ENCODE measurements around the gene ZNF714. TPM values are rescaled to one million over a fixed set of nuclear protein-coding genes. Genes with fewer than 3 reads are reported as not detected.

ZNF714 gene
- 18.1 and 18.9 TPM in 2 replicates for total RNA-seq (2014; rRNA removed)
- polyA plus RNA-seq (2012): 4.7 TPM

DNA sequence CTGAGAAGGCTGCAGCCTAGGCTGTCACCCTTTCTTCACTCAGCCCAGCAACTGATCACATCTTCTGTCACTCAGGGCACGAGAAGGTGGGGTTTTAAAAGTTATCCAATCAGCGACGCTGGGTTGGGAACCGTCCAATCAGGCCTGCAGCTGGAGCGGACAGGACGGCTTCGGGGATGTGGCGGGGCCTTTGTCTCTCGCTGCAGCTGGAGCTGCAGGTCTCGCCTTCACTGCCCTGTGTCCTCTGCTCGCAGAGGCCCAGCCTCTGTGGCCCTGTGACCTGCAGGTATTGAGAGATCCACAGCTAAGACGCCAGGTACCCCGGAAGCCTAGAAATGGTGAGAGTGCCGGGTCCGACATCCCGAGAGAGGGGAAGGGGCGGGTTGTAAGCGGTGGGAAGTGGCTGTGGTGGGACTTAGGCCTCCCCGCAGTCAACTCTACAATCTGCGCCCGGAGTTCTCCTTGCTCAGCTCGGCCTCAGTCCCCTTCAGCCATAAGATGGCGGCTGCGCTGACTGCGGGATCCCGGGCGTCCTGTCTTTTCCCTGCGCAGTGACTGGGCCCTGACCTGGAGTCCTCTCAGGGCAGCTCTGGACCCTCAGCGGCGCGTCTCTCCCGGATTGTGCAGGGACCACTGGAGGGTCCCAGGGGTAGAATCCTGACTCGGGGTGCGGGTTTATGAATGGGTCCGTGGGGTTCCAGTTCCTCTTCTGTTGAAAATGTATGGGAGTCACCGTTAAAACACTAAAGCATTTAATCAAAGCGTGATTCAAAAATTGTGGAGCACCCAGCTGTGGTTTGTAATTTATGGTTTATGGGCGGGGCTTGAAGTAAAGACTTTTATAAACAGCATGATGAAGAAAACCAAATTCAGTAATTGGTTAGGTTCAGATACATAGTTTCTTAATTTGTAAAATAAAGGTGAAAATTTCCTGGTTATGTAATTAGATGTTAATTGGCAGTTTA is at the start of gene ZNF714:
ZNF714 (plus strand) TSS at position 193 of the 965 bp plus-strand sequence. CDS start 16,066 bp downstream, outside the sequence.
- peak; percentile 96 for DNase-seq (ENCODE audit: low read depth)

DNA sequence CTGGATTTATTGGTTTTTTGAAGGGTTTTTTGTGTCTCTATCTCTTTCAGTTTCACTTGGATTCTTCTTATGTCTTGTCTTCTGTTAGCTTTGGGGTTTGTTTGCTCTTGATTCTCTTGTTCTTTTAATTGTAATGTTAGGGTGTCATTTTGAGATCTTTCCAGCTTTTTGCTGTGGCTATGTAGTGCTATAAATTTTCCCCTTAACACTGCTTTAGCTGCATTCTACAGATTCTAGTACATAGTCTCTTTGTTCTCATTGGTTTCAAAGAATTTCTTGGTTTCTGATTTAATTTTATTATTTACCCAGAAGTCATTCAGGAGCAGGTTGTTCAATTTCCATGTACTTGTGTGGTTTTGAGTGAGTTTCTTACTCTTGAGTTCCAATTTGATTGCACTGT is 37.0 kb upstream of the ZNF714 start:
- no peak for DNase-seq (ENCODE audit: low read depth)

DNA sequence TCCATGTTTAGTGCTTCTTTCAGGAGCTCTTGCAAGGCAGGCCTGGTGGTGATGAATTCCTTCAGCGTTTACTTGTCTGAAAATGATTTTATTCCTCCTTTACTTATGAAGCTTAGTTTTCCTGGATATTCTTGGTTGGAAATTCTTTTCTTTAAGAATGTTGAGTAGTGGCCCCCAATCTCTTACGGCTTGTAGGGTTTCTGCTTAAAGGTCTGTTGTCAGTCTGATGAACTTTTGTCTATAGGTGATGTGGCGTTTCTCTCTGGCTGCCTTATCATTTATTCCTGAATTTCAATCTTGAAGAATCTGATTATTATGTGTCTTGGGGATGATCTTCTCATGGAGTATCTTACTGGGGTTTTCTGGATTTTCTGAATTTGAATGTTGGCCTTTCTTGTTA is 35.5 kb upstream of the ZNF714 start:
- no peak for DNase-seq (ENCODE audit: low read depth)

DNA sequence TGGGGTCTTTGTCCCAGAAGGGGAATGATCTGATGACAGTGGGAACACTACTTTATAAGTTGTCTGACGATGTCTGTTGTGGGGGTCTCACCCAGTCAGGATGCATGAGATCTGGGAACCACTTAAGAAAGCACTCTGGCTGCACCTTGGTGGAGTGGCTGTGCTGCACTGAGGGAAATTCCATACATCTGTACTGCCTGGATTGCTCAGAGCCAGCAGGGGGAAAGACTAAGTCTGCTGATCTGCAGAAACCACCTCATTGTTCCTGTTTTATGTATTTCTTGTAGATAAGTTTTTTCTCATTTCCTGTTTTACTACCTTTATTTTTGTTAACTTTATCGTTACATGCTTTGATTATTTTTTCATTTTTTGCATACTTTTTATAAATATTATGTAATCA is 34.3 kb upstream of the ZNF714 start:
- DNase-seq (ENCODE audit: low read depth): no peak

DNA sequence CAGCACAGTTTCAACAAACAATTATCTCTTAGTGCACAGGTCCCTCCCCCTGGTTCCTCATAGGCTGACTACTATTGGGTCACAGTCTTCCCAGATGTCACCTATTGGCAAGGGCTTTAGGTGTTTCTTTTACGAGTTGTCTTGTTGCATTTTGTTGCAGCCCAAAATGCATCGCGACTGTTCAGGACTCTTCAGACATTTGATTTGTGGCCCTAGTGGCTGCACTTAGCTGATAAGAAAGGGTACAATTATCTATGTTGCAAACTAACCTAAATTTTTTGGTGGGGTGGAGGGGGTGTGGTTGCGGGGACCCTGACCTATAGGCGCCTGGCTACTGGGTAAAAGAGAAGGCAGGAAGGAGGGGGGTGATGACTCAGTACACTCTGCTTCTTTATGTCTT is 29.1 kb upstream of the ZNF714 start:
- no peak for DNase-seq (ENCODE audit: low read depth)

DNA sequence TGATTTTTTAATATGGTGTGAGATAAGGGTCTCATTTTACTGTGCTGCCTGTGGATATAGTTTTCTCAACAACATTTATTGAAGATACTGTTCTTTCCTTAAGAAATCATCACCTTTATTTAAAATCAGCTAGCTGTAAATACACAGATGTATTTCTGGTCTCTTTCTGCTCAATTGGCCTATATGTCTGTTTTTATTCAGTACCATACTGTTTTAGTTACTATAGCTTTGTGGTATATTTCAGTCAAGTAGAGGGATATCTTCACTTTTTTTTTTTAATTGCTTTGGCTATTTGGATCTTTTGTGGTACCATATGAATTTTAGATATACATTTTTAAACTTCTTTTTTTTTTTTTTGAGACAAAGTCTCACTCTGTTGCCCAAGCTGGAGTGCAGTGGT is 16.7 kb upstream of the ZNF714 start:
- DNase-seq (ENCODE audit: low read depth): no peak

DNA sequence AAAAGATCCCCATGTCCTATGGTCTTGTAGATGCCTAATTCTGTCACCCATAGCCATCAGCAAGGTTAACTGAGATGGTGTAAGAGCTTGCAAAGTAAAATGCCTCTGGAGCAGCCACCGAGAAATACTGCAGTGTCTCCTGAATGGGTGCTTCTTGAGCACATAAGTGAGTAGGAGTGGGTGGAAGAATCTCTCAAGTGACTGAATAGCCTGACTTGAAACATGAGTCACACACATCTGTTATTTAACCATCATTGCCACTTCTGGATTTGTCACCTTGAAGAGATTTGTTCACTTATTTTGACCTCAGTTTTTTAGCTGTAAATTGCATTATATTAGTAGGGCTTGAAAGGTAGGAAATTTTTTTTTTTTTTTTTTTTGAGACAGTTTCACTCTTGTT is 2.3 kb downstream of the ZNF714 start:
- DNase-seq (ENCODE audit: low read depth): peak; percentile 87

DNA sequence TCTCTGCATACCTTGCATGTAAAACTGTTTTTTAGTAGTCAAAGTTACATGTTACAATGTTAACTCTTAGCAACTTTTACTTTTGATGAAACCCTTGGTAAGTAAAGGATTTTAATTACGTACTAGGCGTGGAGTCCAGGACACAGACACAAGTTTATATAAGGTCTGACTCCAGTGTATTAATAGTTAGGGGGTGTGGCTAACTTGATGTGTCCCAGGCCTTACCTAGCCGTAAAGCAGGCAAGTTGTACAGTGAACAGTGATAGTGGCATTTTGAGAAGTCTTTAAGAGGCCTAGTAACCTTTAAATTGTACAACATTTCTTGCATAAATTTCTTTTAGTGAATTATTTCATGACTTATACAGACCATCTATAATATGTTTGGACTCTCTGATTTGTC is 5.9 kb downstream of the ZNF714 start:
- DNase-seq (ENCODE audit: low read depth): no peak

DNA sequence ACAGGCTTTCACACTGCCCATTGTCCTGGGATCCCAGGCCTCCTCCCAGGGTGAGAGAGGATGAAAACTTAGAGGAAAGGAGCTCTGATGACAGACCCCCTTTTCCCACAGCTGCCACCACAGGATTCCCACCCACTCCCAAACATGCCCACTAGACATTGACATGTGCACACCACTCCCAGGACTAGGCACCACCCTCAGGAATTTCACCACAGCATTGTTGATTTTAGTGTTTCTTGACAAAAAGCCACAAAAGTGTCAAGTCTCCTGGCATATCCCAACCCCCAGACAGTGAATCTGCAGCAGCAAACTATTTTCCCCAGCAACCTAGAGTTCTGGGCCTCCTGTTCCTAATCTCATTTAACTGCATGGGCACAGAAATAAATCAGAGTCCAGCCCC is 10.1 kb downstream of the ZNF714 start:
- DNase-seq (ENCODE audit: low read depth): peak; percentile 69

DNA sequence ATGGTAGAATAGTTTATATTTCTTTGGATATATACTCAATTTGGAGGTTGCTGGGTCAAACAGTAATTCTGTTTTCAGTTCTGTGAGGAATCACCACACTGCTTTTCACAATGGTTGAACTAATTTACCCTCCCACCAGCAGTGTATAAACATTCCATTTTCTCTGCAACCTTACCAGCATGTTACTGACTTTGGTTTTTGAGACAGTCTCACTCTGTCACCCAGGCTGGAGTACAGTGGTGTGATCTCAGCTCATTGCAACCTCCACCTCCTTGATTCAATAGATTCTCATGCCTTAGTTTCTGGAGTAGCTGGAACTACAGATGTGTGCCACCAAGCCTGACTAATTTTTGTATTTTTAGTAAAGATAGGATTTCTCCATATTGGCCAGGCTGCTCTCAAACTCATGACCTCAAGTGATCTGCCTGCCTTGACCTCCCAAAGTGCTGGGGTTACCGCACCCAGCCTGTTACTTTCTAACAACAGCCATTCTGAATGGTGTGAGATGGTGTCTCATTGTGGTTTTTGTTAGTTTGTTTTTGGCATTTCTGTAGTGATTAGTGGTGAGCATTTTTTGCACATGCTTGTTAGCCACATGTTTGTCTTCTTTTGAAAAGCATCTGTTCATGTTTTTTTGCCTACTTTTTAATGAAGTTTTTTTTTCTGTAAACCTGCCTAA is 12.5 kb downstream of the ZNF714 start:
- peak; percentile 84 for DNase-seq (ENCODE audit: low read depth)

DNA sequence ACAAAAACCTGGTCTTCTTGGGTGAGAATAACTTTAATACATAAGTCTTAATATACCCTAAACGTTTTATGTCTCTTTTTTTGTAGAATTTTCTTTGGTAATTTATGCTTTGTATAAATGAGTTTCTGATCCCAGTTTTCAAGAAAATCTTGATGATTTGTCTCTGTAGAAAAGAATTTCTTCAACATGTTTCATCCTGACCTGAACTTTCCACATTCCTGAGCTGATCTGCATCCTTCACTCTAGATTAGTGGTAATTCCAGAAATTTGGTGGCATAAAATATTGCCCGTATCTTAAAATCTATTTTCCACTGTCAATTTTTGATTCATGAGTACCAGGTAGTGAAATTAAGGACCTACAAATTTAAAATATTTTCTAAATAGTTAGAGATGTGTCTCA is 16.3 kb downstream of the ZNF714 start:
- no peak for DNase-seq (ENCODE audit: low read depth)

DNA sequence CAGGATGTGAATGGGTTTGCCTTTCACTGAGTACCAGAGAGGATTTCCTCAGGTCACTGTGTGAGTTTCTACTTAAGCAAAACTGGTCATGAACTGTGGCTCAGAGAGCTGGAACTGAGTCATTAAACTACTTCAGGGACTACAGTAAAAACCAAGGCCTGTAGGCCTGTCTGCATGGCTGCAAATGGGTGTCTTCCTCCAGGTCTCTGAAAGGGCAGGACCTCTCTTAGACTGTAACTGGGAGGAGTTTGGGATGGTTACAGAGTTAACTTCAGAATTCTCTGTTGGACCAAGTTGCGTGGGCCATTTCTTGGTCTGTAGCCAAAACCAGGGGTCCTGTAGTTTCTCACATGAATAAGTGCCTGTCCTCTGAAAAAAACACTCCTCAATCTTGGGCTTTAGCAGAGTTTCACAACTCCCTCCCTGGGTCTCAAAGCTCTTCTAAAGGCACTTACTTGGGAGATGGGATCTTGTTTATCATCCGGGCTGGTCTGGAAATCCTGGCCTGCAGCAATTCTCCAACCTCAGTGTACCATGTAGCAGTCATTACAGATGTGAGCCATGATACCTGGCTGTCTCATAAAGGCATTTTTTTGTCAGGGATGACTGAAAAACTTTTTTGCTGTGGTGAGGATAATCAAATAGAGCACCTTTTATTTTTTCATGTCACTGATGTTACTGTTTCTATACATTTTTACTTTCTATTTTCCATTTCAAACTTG is 19.7 kb downstream of the ZNF714 start:
- no peak for DNase-seq (ENCODE audit: low read depth)

DNA sequence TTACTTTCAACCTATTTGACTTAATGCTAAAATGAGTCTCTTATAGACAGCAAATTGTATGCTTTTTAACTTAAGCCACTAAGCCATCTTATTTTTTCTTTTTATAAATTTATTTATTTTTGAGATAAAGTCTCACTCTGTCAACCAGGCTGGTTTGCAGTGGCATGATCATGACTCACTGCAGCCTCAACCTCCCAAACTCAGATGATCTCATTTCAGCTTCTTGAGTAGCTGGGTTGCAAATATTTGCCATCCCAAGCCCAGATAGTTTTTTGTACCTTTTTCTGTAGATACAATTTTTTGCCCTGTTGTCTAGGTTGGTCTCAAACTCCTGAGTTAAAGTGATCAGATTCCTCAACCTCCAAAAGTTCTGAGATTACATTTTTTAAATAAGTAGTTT is 27.1 kb downstream of the ZNF714 start:
- peak; percentile 50 for DNase-seq (ENCODE audit: low read depth)

DNA sequence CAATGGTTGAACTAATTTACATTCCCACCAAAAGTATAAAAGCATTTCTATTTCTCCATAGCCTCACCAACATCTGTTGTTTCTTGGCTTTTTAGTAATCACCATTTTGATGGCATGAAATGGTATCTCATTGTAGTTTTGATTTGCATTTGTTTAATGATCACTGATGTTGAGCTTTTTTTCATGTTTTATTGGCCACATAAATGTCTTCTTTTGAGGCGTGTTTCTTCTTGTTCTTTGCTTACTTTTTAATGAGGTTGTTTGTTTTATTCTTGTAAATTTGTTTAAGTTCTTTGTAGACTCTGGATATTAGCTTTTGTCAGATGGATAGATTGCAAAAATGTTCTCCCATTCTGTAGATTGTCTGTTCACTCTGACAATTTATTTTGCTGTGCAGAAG is 28.2 kb downstream of the ZNF714 start:
- no peak for DNase-seq (ENCODE audit: low read depth)

DNA sequence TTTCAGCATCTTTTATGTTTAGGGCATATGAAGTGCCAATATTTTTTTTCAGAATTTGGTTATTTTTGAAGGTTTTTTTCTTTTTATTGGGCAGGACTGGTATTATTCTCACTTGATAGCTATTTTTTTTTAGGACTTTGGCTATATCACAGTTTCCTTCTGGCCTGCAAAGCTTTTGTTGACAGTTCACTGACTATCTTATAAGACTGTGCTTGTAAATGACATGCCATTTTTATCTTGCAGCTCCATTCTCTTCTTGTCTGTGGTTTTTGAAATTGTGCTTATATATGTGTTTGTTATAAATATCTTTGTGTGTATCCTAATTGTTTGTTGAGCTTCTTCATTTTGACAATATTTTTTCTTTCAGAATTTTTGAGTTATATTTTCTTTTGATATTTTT is 33.4 kb downstream of the ZNF714 start:
- no peak for DNase-seq (ENCODE audit: low read depth)

DNA sequence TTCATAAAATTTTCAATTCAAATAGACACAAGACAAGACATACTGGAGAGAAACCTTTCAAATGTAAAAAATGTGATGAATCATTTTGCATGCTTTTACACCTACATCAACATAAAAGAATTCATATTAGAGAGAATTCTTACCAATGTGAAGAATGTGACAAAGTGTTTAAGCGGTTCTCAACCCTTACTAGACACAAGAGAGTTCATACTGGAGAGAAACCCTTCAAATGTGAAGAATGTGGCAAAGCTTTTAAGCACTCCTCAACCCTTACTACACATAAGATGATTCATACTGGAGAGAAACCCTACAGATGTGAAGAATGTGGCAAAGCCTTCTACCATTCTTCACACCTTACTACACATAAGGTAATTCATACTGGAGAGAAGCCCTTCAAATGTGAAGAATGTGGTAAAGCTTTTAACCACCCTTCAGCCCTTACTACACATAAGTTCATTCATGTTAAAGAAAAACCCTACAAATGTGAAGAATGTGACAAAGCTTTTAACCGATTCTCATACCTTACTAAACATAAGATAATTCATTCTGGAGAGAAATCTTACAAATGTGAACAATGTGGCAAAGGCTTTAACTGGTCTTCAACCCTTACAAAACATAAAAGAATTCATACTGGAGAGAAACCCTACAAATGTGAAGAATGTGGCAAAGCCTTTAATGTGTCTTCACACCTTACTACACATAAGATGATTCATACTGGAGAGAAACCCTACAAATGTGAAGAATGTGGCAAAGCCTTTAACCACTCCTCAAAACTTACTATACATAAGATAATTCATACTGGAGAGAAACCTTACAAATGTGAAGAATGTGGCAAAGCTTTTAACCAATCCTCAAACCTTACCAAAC is 35.3 kb downstream of the ZNF714 start:
- peak; percentile 21 for DNase-seq (ENCODE audit: low read depth)

DNA sequence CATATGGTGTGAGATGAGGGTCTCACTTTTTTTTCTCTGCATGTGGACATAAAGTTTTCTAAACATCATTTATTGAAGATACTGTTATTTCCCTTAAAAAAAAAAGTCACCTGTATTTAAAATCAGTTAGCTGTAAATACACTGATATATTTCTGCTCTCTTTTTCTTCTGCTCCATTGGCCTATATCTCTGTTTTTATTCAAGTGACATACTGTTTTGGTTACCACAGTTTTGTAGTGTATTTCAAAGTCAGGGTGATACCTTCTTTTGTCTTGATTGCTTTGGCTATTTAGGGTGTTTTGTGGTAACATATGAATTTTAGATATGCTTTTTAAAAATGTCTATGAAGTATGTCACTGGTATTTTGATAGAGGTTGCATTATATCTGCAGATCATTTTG is 44.1 kb downstream of the ZNF714 start:
- DNase-seq (ENCODE audit: low read depth): no peak

DNA sequence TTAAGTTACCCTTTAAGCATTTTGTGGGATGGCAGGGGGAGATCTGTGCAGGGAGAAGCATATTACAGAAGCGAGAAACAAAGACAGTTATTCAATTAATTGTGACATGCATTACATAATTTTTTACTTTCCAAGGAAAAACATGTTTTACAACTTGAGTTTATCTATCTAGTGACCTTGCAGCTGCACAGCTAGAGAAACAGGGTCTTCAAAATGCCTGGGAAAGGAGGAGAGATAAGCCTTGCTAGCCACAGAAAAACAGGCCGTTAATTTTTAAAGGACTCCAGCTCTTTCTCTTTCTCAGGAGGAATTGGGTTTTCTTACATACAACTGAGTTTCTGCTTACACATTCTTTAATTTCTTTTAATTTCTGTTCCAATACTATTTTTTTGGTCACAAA is 45.0 kb downstream of the ZNF714 start:
- no peak for DNase-seq (ENCODE audit: low read depth)

DNA sequence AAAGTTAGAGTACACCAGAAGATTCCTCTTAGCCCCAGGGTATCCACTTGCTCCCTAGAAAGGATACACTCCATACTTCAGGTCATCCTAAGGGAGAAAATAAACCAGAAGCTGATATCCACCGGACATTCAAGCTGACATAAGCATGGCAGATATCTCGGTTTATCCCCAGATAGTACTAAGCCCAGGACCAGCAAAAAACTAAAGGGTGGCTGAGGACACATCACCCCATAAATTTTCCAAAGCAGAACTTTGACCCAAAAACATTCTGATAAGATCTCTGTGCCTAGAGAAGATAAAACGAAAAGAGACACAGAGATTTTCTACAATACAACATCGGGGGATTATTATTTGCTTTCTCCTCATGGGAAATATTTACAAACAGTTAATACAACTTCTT is 45.9 kb downstream of the ZNF714 start:
- no peak for DNase-seq (ENCODE audit: low read depth)

DNA sequence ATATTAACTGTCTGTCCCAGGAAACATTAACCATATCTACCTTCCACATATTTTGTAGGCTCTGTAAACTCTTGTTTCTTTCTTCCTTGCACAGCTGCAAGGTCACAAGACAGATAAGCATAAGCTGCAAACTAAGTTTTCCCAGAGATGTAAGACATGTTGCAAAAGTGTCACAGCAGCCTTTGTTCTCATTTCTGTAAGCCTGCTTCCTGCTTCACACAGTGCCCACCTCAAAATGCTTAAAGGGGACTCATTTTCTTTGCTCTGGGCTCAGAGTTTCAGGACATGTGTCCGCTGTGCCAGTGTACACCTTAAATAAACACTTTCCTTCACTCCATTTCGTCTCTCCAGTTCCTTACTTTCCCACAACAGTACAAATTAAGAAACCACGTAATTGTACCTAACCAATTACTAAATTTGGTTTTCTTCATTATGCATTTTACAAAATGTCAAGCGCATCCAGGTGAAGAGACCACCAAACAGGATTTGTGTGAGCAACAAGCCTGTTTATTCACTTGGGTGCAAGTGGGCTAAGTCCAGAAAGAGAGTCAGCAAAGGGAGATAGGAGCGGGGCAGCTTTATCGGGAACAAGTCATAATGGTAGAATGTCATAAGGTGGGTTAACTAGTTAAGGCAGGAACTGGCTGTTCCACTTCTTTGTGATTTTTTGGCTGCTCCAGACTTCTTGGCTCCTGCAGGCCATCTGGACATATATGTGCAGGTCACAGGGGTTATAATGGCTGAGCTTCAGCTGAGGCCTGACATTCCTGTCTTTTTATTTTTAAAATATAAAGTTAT is 47.1 kb downstream of the ZNF714 start:
- no peak for DNase-seq (ENCODE audit: low read depth)
